Measurements from ENCODE around the gene ARHGEF33.

DNA sequence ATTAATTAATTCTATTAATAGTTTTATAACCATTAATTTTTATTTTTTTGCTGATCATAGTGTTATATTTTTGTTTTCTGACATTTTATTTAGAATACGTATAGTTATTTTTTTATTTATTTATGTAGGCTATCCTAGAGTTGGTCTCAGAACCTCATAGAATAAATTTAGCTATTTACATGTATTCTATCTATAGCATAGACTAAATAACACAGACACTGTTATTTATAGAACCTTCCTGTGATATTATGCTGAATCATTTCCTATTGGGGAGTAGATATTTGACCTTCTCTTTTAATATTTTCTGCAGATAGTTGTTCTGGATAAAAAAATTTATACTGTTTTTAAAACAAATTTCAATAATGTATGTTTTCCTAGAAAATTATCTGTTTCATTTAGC is 20.2 kb downstream of the ARHGEF33 start:
- no peak for TF ChIP-seq POLR2AphosphoS5 (IDR thresholded peaks at IDR 0.05)
- TF ChIP-seq, protein P1, sequence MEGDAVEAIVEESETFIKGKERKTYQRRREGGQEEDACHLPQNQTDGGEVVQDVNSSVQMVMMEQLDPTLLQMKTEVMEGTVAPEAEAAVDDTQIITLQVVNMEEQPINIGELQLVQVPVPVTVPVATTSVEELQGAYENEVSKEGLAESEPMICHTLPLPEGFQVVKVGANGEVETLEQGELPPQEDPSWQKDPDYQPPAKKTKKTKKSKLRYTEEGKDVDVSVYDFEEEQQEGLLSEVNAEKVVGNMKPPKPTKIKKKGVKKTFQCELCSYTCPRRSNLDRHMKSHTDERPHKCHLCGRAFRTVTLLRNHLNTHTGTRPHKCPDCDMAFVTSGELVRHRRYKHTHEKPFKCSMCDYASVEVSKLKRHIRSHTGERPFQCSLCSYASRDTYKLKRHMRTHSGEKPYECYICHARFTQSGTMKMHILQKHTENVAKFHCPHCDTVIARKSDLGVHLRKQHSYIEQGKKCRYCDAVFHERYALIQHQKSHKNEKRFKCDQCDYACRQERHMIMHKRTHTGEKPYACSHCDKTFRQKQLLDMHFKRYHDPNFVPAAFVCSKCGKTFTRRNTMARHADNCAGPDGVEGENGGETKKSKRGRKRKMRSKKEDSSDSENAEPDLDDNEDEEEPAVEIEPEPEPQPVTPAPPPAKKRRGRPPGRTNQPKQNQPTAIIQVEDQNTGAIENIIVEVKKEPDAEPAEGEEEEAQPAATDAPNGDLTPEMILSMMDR (IDR thresholded peaks at IDR 0.05), result no peak
